ENCODE measurements around the gene ASB18. TPM values are rescaled to one million over a fixed set of nuclear protein-coding genes. Genes with fewer than 3 reads are reported as not detected.

ASB18 gene
- total RNA-seq, 2 donors from 2014 or later = not detected

- no peak for DNase-seq
- Histone ChIP-seq H3K9ac (ENCODE audit: extremely low read depth, low read length, poor library complexity, severe bottlenecking) (no peak overlapping the region), H3K9me3 (ENCODE audit: control insufficient read depth, low read length) (peaks cover 4% of the 10 kb centered on the region), H3K4me1 (ENCODE audit: control insufficient read depth, insufficient read depth, low read length) (no peaks in the 10 kb centered on the region), H3K4me3 (ENCODE audit: low read length) (no peak overlapping the region), H3K27me3 (ENCODE audit: control insufficient read depth, insufficient read depth, low read length, poor library complexity, severe bottlenecking) (no peaks in the 10 kb centered on the region), H3K36me3 (ENCODE audit: control insufficient read depth, insufficient read depth, low read length) (no peaks in the 10 kb centered on the region), H3K27ac (ENCODE audit: low read depth, low read length) (no peak overlapping the region)
- H3K9me3 Mint-ChIP-seq = peaks cover 5% of the 10 kb centered on the region
- H3K27ac Mint-ChIP-seq = no peak overlapping the region
- no peaks in the 10 kb centered on the region for H3K36me3 Mint-ChIP-seq (ENCODE audit: low read depth)
- no peak for TF ChIP-seq CTCF (conservative IDR thresholded peaks at IDR 0.05)
- WGBS, 2 experiments (ENCODE audit: insufficient coverage in 1 of 2, insufficient read length in 1 of 2) = 75 to 77% methylated on average over 13 to 19 of the region's 19 CpGs
- H3K27me3 Mint-ChIP-seq (ENCODE audit: insufficient read depth) = peaks cover 3% of the 10 kb centered on the region
- H3K4me1 Mint-ChIP-seq = no peaks in the 10 kb centered on the region
- H3K4me3 Mint-ChIP-seq = no peak overlapping the region
These were observed 44.9 kb upstream of the ASB18 start for GRCh38 chr2:236308855-236309668.

GRCh38 chr2:236307641-236308040 is 43.4 kb upstream of the ASB18 start:
- H3K9me3 Mint-ChIP-seq = peaks cover 5% of the 10 kb centered on the region
- no peaks in the 10 kb centered on the region for H3K4me1 ChIP-seq (ENCODE audit: control insufficient read depth, insufficient read depth, low read length)
- no peak overlapping the region for H3K27ac Mint-ChIP-seq
- H3K4me3 ChIP-seq (ENCODE audit: low read length) = no peak overlapping the region
- no peak for DNase-seq
- H3K4me1 Mint-ChIP-seq = no peaks in the 10 kb centered on the region
- no peaks in the 10 kb centered on the region for H3K27me3 ChIP-seq (ENCODE audit: control insufficient read depth, insufficient read depth, low read length, poor library complexity, severe bottlenecking)
- no peak overlapping the region for H3K4me3 Mint-ChIP-seq
- peaks cover 3% of the 10 kb centered on the region for H3K27me3 Mint-ChIP-seq (ENCODE audit: insufficient read depth)
- H3K9ac ChIP-seq (ENCODE audit: extremely low read depth, low read length, poor library complexity, severe bottlenecking) = no peak overlapping the region
- TF ChIP-seq CTCF (conservative IDR thresholded peaks at IDR 0.05) = no peak
- WGBS, 2 experiments (ENCODE audit: insufficient coverage in 1 of 2, insufficient read length in 1 of 2) = 64 to 80% methylated on average over 8 to 12 of the region's 12 CpGs
- H3K9me3 ChIP-seq (ENCODE audit: control insufficient read depth, low read length) = peaks cover under 1% of the 10 kb centered on the region
- no peaks in the 10 kb centered on the region for H3K36me3 Mint-ChIP-seq (ENCODE audit: low read depth)
- no peaks in the 10 kb centered on the region for H3K36me3 ChIP-seq (ENCODE audit: control insufficient read depth, insufficient read depth, low read length)
- no peak overlapping the region for H3K27ac ChIP-seq (ENCODE audit: low read depth, low read length)

- peaks cover 3% of the 10 kb centered on the region for H3K27me3 Mint-ChIP-seq (ENCODE audit: insufficient read depth)
- 86 to 89% methylated on average over 8 to 12 of the region's 13 CpGs for WGBS, 2 experiments (ENCODE audit: insufficient coverage in 1 of 2, insufficient read length in 1 of 2)
- no peak overlapping the region for H3K4me3 ChIP-seq (ENCODE audit: low read length)
- no peak overlapping the region for H3K27ac ChIP-seq (ENCODE audit: low read depth, low read length)
- no peaks in the 10 kb centered on the region for H3K4me1 Mint-ChIP-seq
- TF ChIP-seq CTCF (conservative IDR thresholded peaks at IDR 0.05) = no peak
- DNase-seq = no peak
- H3K27ac Mint-ChIP-seq = no peak overlapping the region
- H3K4me3 Mint-ChIP-seq = no peak overlapping the region
- no peak overlapping the region for H3K9ac ChIP-seq (ENCODE audit: extremely low read depth, low read length, poor library complexity, severe bottlenecking)
- no peaks in the 10 kb centered on the region for H3K27me3 ChIP-seq (ENCODE audit: control insufficient read depth, insufficient read depth, low read length, poor library complexity, severe bottlenecking)
- H3K4me1 ChIP-seq (ENCODE audit: control insufficient read depth, insufficient read depth, low read length) = no peaks in the 10 kb centered on the region
- no peaks in the 10 kb centered on the region for H3K9me3 Mint-ChIP-seq
- no peaks in the 10 kb centered on the region for H3K36me3 Mint-ChIP-seq (ENCODE audit: low read depth)
- no peaks in the 10 kb centered on the region for H3K9me3 ChIP-seq (ENCODE audit: control insufficient read depth, low read length)
- no peaks in the 10 kb centered on the region for H3K36me3 ChIP-seq (ENCODE audit: control insufficient read depth, insufficient read depth, low read length)
These were observed 42.8 kb upstream of the ASB18 start for GRCh38 chr2:236306825-236307540.

Measured in endodermal cell (in vitro differentiated cells).